D721Med (cell line): ENCODE data around the gene ZNF839.

Source experiments
- DNase-seq: peaks from one replicate; pipeline ENCODE4 v3.0.0; 2011; ENCODE audit warnings: low spot score; ENCODE audit not compliant: insufficient read length
- FAIRE-seq: peaks from 2 replicates; lab custom pipeline; 2011; peaks lifted over from hg19 to GRCh38; lab: Jason Lieb, UNC
- CTCF ChIP-seq: IDR thresholded peaks from 2 replicates; pipeline ENCODE4 v1.5.1; 2012; ENCODE audit warnings: mild to moderate bottlenecking, control low read depth; ENCODE audit not compliant: insufficient read depth; ENCODE audit errors: missing control alignments

ZNF839 gene

DNA sequence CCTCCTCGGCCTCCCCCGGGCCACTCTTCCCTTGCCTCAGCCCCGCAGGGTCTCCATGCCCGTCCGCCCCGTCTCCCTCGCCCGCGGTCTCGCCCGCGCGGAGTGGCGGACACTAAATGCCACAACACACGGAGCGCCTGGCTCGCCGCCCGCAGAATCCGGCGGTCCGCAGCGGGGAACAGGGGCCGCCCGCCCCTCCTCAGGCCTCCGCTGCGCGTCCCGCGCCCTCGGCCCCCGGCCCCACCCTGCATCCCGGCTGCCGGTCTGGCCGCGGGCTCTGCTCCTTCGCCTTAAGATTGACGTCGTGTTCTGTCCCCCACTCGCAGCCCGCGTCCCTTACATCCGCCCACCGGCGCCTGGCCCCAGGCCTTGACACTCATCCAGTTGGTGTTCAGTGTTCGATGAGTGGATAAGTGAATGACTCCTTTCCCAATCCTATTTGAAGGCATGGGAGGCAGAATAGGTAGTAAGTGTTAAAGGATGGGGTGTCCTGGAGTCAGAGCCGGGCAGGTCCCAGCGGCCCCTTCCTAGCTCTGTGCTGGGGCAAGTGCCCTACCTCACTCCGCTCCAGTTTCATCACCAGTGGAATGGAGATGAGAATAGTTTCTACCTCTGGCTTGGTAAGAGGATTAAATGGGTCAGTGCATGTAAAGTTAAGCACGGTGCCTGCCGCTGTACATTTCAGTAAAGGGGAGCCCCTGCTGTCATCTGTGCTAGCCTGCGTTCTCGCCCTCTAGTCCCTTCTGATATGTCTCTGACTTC, 43.8 kb downstream of the ZNF839 start:
- TF ChIP-seq CTCF: no peak
- FAIRE-seq (no peak), DNase-seq (no peak)

GRCh38 chr14:102370305-102370809, 50.8 kb downstream of the ZNF839 start:
- FAIRE-seq: no peak
- DNase-seq: no peak
- TF ChIP-seq CTCF: no peak

GRCh38 chr14:102371361-102371760, 51.8 kb downstream of the ZNF839 start:
- TF ChIP-seq CTCF: no peak
- FAIRE-seq (no peak), DNase-seq (no peak)

- no peak for DNase-seq
- no peak for FAIRE-seq
- TF ChIP-seq CTCF: no peak
These were observed 53.6 kb downstream of the ZNF839 start for GRCh38 chr14:102373110-102373509.

DNA sequence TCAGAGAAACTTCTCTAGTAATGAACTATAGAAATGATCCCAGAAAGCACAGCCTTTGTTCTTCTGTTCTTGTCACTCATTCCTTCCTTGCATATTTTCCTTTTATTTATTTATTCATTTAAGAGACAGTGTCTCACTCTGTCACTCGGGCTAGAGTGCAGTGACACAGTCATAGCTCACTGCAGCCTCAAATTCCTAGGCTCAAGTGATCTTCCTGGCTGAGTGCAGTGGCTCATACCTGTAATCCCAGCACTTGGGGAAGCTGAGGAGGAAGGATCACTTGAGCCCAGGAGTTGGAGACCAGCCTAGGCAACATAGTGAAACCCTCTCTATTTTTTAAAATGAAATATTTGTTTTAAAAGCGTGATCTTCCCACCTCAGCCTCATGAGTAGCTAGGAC, 54.7 kb downstream of the ZNF839 start:
- FAIRE-seq: no peak
- no peak for DNase-seq
- TF ChIP-seq CTCF: no peak

DNA sequence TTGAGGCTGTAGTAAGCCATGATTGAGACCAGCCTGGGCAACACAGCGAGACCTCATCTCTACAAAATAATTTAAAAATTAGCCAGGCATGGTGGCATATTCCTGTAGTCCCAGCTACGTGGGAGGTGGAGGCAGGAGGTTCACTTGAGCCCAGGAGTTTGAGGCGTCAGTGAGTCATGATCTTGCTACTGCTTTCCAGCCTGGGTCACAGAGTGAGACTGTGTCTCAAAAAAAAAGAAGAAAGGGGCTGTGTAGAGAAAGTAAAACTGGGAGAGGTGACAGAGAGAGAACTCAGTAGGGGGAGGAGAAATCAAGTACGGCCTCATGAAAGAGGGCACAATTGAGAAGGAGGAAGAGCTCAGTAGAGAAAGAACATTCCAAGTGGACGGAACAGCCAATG, 55.6 kb downstream of the ZNF839 start:
- DNase-seq (no peak), FAIRE-seq (no peak)
- TF ChIP-seq CTCF: no peak

GRCh38 chr14:102377696-102378095, 58.1 kb downstream of the ZNF839 start:
- no peak for FAIRE-seq
- TF ChIP-seq CTCF: no peak
- DNase-seq: no peak
